Liver (tissue), 9 donors: ENCODE measurements around the gene BCAR3. TPM values are rescaled to one million over a fixed set of nuclear protein-coding genes. Genes with fewer than 3 reads are reported as not detected.

Experiments used
- DNase-seq: peaks from one replicate; pipeline ENCODE4 v3.0.0-alpha.2; 2017; ENCODE audit warnings: low spot score
- H3K27ac ChIP-seq, 2 donors: one replicate each; pipeline ENCODE4 v1.7.0; 2013; ENCODE audit warnings: inconsistent platforms in 2 of 2, low read length in 2 of 2, control low read depth in 1 of 2, low read depth in 1 of 2, mild to moderate bottlenecking in 1 of 2
- H3K27me3 ChIP-seq, 4 donors: one replicate each; pipeline versions ENCODE4 v1.6.1 to v1.7.0; 2013; ENCODE audit warnings: low read length in 3 of 4, inconsistent platforms in 1 of 4, mild to moderate bottlenecking in 1 of 4, moderate library complexity in 1 of 4; ENCODE audit not compliant: control insufficient read depth in 4 of 4, insufficient read depth in 4 of 4
- H3K36me3 ChIP-seq, 4 donors: one replicate each; pipeline versions ENCODE4 v1.6.1 to v1.7.0; 2013; ENCODE audit warnings: low read length in 3 of 4, mild to moderate bottlenecking in 3 of 4, low read depth in 1 of 4, moderate library complexity in 1 of 4; ENCODE audit not compliant: control insufficient read depth in 4 of 4, insufficient read depth in 3 of 4
- H3K4me1 ChIP-seq, 4 donors: one replicate each; pipeline versions ENCODE4 v1.6.1 to v1.7.0; 2013; ENCODE audit warnings: low read length in 3 of 4, mild to moderate bottlenecking in 3 of 4, moderate library complexity in 1 of 4; ENCODE audit not compliant: control insufficient read depth in 4 of 4, insufficient read depth in 4 of 4
- H3K4me3 ChIP-seq, 3 donors: one replicate each; pipeline versions ENCODE4 v1.6.1 to v1.7.0; 2013; ENCODE audit warnings: low read length in 3 of 3, control low read depth in 1 of 3, low read depth in 1 of 3, mild to moderate bottlenecking in 1 of 3
- H3K9ac ChIP-seq, 2 donors: one replicate each; pipeline ENCODE4 v1.7.0; 2013; ENCODE audit warnings: low read length in 2 of 2, mild to moderate bottlenecking in 2 of 2, moderate library complexity in 2 of 2, control low read depth in 1 of 2, low read depth in 1 of 2
- H3K9me3 ChIP-seq, 4 donors: one replicate each; pipeline versions ENCODE4 v1.6.1 to v1.7.0; 2013; ENCODE audit warnings: low read length in 3 of 4; ENCODE audit not compliant: control insufficient read depth in 4 of 4
- CTCF ChIP-seq: fragments of 150-350 bp; IDR thresholded peaks from 2 replicates; pipeline ENCODE4 v1.5.1; 2017; ENCODE audit warnings: improper control_type of control experiment, low read depth, low read length; ENCODE audit not compliant: missing input control
- FOXA1 ChIP-seq: IDR thresholded peaks from 2 replicates; pipeline ENCODE4 v1.6.1; 2016; ENCODE audit warnings: antibody characterized with exemption
- FOXA2 ChIP-seq: IDR thresholded peaks from 2 replicates; pipeline ENCODE4 v1.6.1; 2016; ENCODE audit warnings: antibody characterized with exemption
- HNF4A ChIP-seq, 2 donors: conservative IDR thresholded peaks; 2 replicates each; pipeline ENCODE4 v1.6.1; 2016; ENCODE audit warnings: antibody characterized with exemption in 2 of 2, mild to moderate bottlenecking in 2 of 2
- JUND ChIP-seq, 2 donors: IDR thresholded peaks; 2 replicates each; pipeline ENCODE4 v1.6.1; 2016; ENCODE audit warnings: antibody characterized with exemption in 2 of 2
- NR2F2 ChIP-seq: IDR thresholded peaks from 2 replicates; pipeline ENCODE4 v1.6.1; 2016; ENCODE audit warnings: antibody characterized with exemption
- RAD21 ChIP-seq, 2 donors: IDR thresholded peaks; 2 replicates each; pipeline ENCODE4 v1.6.1; 2016; ENCODE audit warnings: antibody characterized with exemption in 2 of 2, mild to moderate bottlenecking in 2 of 2
- RXRA ChIP-seq, 2 donors: IDR thresholded peaks; 2 replicates each; pipeline ENCODE4 v1.6.1; 2017 to 2018; ENCODE audit warnings: antibody characterized with exemption in 2 of 2, mild to moderate bottlenecking in 1 of 2
- SP1 ChIP-seq: IDR thresholded peaks from 2 replicates; pipeline ENCODE4 v1.6.1; 2018; ENCODE audit warnings: antibody characterized with exemption, mild to moderate bottlenecking
- TAF1 ChIP-seq: conservative IDR thresholded peaks from 2 replicates; pipeline ENCODE4 v1.6.1; 2016; ENCODE audit warnings: antibody characterized with exemption, mild to moderate bottlenecking
- YY1 ChIP-seq: IDR thresholded peaks from 2 replicates; pipeline ENCODE4 v1.6.1; 2016; ENCODE audit warnings: antibody characterized with exemption, mild to moderate bottlenecking
- ZBTB33 ChIP-seq: IDR thresholded peaks from 2 replicates; pipeline ENCODE4 v1.6.1; 2016; ENCODE audit warnings: antibody characterized with exemption
- WGBS: extraction: QIAGEN DNeasy Blood & Tissue Kit; methylation state at CpG from one replicate; pipeline ENCODE4 v1.1.7; 2013; 5-methylcytosine and 5-hydroxymethylcytosine counted together
- polyA plus RNA-seq, 2 donors: library from polyadenylated mRNA; stranded (reverse) in 1 of 2; unstranded in 1 of 2; fragments of 200-250 nt in 1 of 2; fragments of >200 nt in 1 of 2; fragmentation: Nextera tagmentation in 1 of 2; extraction: Ambion mirVana in 1 of 2; gene quantifications; one replicate each; pipeline versions ENCODE4 v1.2.1 to v1.2.3, GENCODE V29; 2013 to 2015
- total RNA-seq, 2 donors: library from RNA; depleted of rRNA; stranded (reverse); fragments of >200 nt; gene quantifications; one replicate each; pipeline ENCODE4 v1.2.3, GENCODE V29; 2014
- TF ChIP-seq, protein P1 (sequence below): IDR thresholded peaks from 2 replicates; pipeline ENCODE4 v1.6.1; 2016; ENCODE audit warnings: antibody characterized with exemption, mild to moderate bottlenecking
- donor health status: healthy.
- donor health status: healthy.
- donor health status: healthy.
- donor health status: healthy.
- donor health status: healthy.

The BCAR3 gene
- total and polyA plus RNA-seq, 4 donors = 2.8 to 10.3 (median 7.7) TPM

DNA sequence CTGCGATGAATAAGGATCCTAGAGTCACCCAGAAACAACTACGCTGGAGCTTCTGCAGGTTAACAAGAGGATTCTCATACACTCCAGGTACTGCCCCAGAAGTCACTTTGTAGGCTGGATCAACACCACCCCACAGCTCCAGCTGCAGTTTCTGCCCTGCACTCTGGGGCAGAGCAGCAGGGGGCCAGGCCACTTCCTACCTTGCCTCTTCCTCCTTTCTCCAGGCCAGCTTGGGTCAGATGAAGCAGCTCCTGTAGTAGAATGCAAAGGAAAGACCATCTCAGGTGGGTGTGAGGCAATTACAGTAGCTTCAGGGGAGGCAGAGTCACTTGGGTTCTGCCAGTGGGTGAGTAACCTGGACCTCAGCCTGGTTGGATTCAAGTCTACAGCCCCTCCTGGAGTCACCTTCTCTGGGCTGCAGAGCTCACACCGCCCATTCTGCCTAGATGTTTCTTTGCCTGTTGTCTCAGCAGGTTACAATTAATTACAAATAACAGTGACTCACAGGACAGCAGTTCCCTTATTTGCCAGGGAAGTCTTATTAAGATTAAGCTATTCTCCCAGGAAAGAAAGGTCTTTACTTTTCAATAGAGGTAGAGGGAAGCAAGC, 24.4 kb upstream of the BCAR3 start:
- Histone ChIP-seq H3K4me1 (peaks cover 14 to 18% (median 15%) of the 10 kb centered on the region in 4 donors), H3K27ac (no peak overlapping the region), H3K36me3 (no peaks in the 10 kb centered on the region), H3K9ac (no peak overlapping the region), H3K9me3 (no peaks in the 10 kb centered on the region), H3K27me3 (no peaks in the 10 kb centered on the region), H3K4me3 (no peak overlapping the region)
- 97% methylated on average over 3 of the region's 3 CpGs for WGBS
- TF ChIP-seq HNF4A (conservative IDR thresholded peaks at IDR 0.05) (no peak), FOXA1 (no peak), YY1 (no peak), RAD21 (IDR thresholded peaks at IDR 0.05) (no peak), FOXA2 (no peak), JUND (IDR thresholded peaks at IDR 0.05) (no peak)
- DNase-seq = no peak

GRCh38 chr1:93704052-93704451, 22.4 kb upstream of the BCAR3 start:
- no peaks in the 10 kb centered on the region for H3K9me3 ChIP-seq
- H3K36me3 ChIP-seq = no peaks in the 10 kb centered on the region
- WGBS = 65% methylated on average over 2 of the region's 2 CpGs
- no peaks in the 10 kb centered on the region for H3K27me3 ChIP-seq
- no peak for DNase-seq
- H3K4me3 ChIP-seq = no peak overlapping the region
- peak overlapping the region; percentile 41 to 83 for H3K27ac ChIP-seq
- peak overlapping the region in 1 of 2 donors; percentile 63 for H3K9ac ChIP-seq
- H3K4me1 ChIP-seq = peaks cover 8 to 16% (median 14%) of the 10 kb centered on the region in 4 donors
- TF ChIP-seq FOXA1 = no peak
- TF ChIP-seq TAF1 = no peak
- peak; percentile 77 for TF ChIP-seq SP1
- no peak for TF ChIP-seq CTCF
- TF ChIP-seq HNF4A (conservative IDR thresholded peaks at IDR 0.05) = peak; percentile 57 to 82
- TF ChIP-seq ZBTB33 = no peak
- peak; percentile 7 for TF ChIP-seq YY1

GRCh38 chr1:93703643-93704042, 22.0 kb upstream of the BCAR3 start:
- no peak for DNase-seq
- Histone ChIP-seq H3K27ac (peak overlapping the region; percentile 41 to 83), H3K9me3 (no peaks in the 10 kb centered on the region), H3K4me1 (peaks cover 8 to 16% (median 14%) of the 10 kb centered on the region in 4 donors), H3K9ac (peak overlapping the region in 1 of 2 donors; percentile 63), H3K4me3 (no peak overlapping the region), H3K36me3 (no peaks in the 10 kb centered on the region), H3K27me3 (no peaks in the 10 kb centered on the region)
- WGBS = 31% methylated on average over 3 of the region's 3 CpGs
- TF ChIP-seq YY1 (peak; percentile 57), TAF1 (no peak), JUND (IDR thresholded peaks at IDR 0.05) (peak in 1 of 2 donors; percentile 40), RXRA (IDR thresholded peaks at IDR 0.05) (peak; percentile 36 to 55), CTCF (no peak), NR2F2 (no peak)
- TF ChIP-seq, protein P1, sequence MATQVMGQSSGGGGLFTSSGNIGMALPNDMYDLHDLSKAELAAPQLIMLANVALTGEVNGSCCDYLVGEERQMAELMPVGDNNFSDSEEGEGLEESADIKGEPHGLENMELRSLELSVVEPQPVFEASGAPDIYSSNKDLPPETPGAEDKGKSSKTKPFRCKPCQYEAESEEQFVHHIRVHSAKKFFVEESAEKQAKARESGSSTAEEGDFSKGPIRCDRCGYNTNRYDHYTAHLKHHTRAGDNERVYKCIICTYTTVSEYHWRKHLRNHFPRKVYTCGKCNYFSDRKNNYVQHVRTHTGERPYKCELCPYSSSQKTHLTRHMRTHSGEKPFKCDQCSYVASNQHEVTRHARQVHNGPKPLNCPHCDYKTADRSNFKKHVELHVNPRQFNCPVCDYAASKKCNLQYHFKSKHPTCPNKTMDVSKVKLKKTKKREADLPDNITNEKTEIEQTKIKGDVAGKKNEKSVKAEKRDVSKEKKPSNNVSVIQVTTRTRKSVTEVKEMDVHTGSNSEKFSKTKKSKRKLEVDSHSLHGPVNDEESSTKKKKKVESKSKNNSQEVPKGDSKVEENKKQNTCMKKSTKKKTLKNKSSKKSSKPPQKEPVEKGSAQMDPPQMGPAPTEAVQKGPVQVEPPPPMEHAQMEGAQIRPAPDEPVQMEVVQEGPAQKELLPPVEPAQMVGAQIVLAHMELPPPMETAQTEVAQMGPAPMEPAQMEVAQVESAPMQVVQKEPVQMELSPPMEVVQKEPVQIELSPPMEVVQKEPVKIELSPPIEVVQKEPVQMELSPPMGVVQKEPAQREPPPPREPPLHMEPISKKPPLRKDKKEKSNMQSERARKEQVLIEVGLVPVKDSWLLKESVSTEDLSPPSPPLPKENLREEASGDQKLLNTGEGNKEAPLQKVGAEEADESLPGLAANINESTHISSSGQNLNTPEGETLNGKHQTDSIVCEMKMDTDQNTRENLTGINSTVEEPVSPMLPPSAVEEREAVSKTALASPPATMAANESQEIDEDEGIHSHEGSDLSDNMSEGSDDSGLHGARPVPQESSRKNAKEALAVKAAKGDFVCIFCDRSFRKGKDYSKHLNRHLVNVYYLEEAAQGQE = peak; percentile 58
